ENCODE measurements around the gene ELOVL5. TPM values are rescaled to one million over a fixed set of nuclear protein-coding genes. Genes with fewer than 3 reads are reported as not detected.
A peak's percentile ranks its signal among the peaks of the same experiment; 100 is the strongest.

Gene ELOVL5
- total and polyA plus RNA-seq, 2 donors (not counting 1 experiment from before 2014, with no cell fraction given): 128 to 144 TPM

DNA sequence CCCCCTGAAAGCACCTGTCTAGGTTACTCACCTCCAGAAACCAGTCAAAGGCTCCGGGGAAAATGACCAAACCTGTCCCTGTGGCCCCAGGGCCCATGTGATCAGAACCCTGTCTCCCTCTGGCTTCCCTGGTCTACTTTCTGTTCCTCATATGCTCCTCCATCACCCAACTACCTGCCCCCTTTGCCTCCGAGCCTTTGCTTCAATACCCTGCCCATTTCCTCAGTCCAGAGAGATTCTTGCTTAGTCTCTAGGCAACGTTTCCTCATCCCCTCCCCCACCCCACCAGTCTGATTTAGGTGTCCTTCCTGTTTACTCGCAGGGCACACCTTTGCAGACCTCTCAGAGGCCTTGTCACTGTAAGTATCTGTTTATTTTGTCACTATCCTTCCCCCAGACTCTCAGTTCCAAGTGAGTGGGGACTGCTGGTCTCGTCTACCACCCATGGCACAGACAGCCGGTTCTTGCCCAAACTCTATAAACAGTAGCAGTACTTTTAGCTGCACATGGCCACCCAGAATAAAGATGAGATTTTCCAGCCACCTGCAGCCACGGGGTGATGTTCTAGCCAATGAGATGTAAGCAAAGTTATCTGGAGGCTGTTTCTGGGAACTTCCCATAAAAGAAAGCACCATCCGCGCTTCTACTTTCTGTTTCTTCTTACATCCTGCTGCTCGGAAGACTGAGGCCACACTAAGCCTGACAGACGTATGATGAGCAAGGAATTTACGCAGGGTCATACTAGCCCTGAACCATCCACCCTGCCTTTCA, 13.3 kb downstream of the ELOVL5 start:
- Histone ChIP-seq H3K36me3 (replicated peaks in 1 of 2; ENCODE audit: control extremely low read depth in 1 of 2, control insufficient read depth in 1 of 2, extremely low read depth in 1 of 2, insufficient read depth in 2 of 2, low read length in 1 of 2) (peaks cover 7 to 45% of the 10 kb centered on the region in 2 experiments), H3K27ac (ENCODE audit: low read length in 2 of 2) (peak overlapping the region; percentile 98), H4K20me1 (ENCODE audit: control insufficient read depth, insufficient read depth, low read length, poor library complexity, severe bottlenecking) (peaks cover 21% of the 10 kb centered on the region), H3K9ac (ENCODE audit: low read length) (peak overlapping the region; percentile 65), H3K4me3 (ENCODE audit: control extremely low read depth in 1 of 5, extremely low read depth in 1 of 5, insufficient read depth in 1 of 5, low read depth in 2 of 5, low read length in 4 of 5) (peak overlapping the region; percentile 38 to 79 (median 58)), H3K79me2 (ENCODE audit: control insufficient read depth, insufficient read depth, low read length) (peaks cover 100% of the 10 kb centered on the region), H3K4me2 (replicated peaks; ENCODE audit: low read depth, low read length, poor library complexity, severe bottlenecking) (peak overlapping the region; percentile 74), H3K27me3 (replicated peaks in 1 of 4; ENCODE audit: control extremely low read depth in 1 of 4, control insufficient read depth in 3 of 4, insufficient read depth in 4 of 4, low read length in 3 of 4) (no peaks in the 10 kb centered on the region), H3K4me1 (ENCODE audit: control insufficient read depth in 2 of 2, insufficient read depth in 2 of 2, low read length in 2 of 2) (peaks cover 81 to 89% of the 10 kb centered on the region in 2 donors), H3K9me3 (ENCODE audit: control extremely low read depth in 1 of 3, control insufficient read depth in 2 of 3, insufficient read depth in 1 of 3, low read length in 2 of 3) (no peaks in the 10 kb centered on the region), H2AFZ (ENCODE audit: insufficient read depth, low read depth, low read length, poor library complexity, severe bottlenecking) (no peak overlapping the region)
- ChIA-PET POLR2A (interaction anchor here (0.7 to 5.5 kb wide), 7 partner anchors 13 to 1026 kb away, joined by 3 to 36 read pairs (median 3); partner anchors contain the start of gene ELOVL5), CTCF (interaction anchor here (0.9 to 4.8 kb wide), 5 partner anchors 11 to 163 kb away, joined by 3 to 40 read pairs (median 4); partner anchors contain the start of gene ELOVL5)
- Mint-ChIP-seq H3K9me3 (ENCODE audit: insufficient read depth) (no peaks in the 10 kb centered on the region), H3K4me1 (peaks cover 88% of the 10 kb centered on the region), H3K4me3 (peak overlapping the region; percentile 80), H3K27me3 (no peaks in the 10 kb centered on the region), H3K27ac (peak overlapping the region; percentile 97)
- TF ChIP-seq EZH2 (IDR thresholded peaks at IDR 0.05; ENCODE audit: borderline replicate concordance, insufficient read depth, low read depth, low read length, poor library complexity, severe bottlenecking): no peak
- TF ChIP-seq, protein P1, sequence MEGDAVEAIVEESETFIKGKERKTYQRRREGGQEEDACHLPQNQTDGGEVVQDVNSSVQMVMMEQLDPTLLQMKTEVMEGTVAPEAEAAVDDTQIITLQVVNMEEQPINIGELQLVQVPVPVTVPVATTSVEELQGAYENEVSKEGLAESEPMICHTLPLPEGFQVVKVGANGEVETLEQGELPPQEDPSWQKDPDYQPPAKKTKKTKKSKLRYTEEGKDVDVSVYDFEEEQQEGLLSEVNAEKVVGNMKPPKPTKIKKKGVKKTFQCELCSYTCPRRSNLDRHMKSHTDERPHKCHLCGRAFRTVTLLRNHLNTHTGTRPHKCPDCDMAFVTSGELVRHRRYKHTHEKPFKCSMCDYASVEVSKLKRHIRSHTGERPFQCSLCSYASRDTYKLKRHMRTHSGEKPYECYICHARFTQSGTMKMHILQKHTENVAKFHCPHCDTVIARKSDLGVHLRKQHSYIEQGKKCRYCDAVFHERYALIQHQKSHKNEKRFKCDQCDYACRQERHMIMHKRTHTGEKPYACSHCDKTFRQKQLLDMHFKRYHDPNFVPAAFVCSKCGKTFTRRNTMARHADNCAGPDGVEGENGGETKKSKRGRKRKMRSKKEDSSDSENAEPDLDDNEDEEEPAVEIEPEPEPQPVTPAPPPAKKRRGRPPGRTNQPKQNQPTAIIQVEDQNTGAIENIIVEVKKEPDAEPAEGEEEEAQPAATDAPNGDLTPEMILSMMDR (IDR thresholded peaks at IDR 0.05): no peak
- DNase-seq: peak; percentile 93
- 3% methylated on average over 12 of the region's 12 CpGs for WGBS (ENCODE audit: insufficient coverage)
- intact Hi-C loops (cut with micrococcal nuclease): loop anchor here (1.0 to 5.0 kb wide), 5 partner anchors 12 to 338 kb away; partner anchors contain the start of gene GSTA4
- peak; percentile 88 for ATAC-seq (ENCODE audit: low read depth)
